Measurements from ENCODE around the gene GFRA4.

The GFRA4 gene

GRCh38 chr20:3704087-3704486 is 40.9 kb upstream of the GFRA4 start (continued):
- TF ChIP-seq ZNF37A (tag by site-specific recombination; IDR thresholded peaks at IDR 0.05) (no peak), HOXC10 (CRISPR knock-in tag; IDR thresholded peaks at IDR 0.05) (no peak), ZXDB (tag by site-specific recombination; IDR thresholded peaks at IDR 0.05) (no peak), ZNF416 (tag by site-specific recombination; IDR thresholded peaks at IDR 0.05) (no peak)

- H3K9me3 ChIP-seq (ENCODE audit: control insufficient read depth, insufficient read depth, low read depth, low read length), result no peaks in the 10 kb centered on the region
- ChIA-PET POLR2A (no interaction called here), CTCF (interaction anchor here (1.2 to 1.3 kb wide), 2 partner anchors 10 to 139 kb away, joined by 3 to 4 read pairs; partner anchors contain the start of gene SIGLEC1)
- no peak overlapping the region for H3K4me3 ChIP-seq (ENCODE audit: low read depth, low read length)
- no peaks in the 10 kb centered on the region for H3K4me1 ChIP-seq (ENCODE audit: control insufficient read depth, insufficient read depth, low read length)
- H3K36me3 ChIP-seq (ENCODE audit: control insufficient read depth in 2 of 2, insufficient read depth in 1 of 2, low read length in 2 of 2), result no peaks in the 10 kb centered on the region
- TF ChIP-seq ZNF248 (tag by site-specific recombination; IDR thresholded peaks at IDR 0.05) (no peak), SP2 (tag by site-specific recombination; IDR thresholded peaks at IDR 0.05) (no peak), GLIS2 (tag by site-specific recombination; IDR thresholded peaks at IDR 0.05) (no peak), ZNF112 (tag by site-specific recombination; IDR thresholded peaks at IDR 0.05) (no peak), ZNF558 (tag by site-specific recombination; IDR thresholded peaks at IDR 0.05) (no peak), ZBTB7A (tag by site-specific recombination; IDR thresholded peaks at IDR 0.05; ENCODE audit: low read depth) (no peak), ZNF23 (tag by site-specific recombination; IDR thresholded peaks at IDR 0.05; ENCODE audit: borderline replicate concordance) (no peak), ZNF132 (tag by site-specific recombination; IDR thresholded peaks at IDR 0.05; ENCODE audit: borderline replicate concordance) (no peak)
- TF ChIP-seq, protein P1, sequence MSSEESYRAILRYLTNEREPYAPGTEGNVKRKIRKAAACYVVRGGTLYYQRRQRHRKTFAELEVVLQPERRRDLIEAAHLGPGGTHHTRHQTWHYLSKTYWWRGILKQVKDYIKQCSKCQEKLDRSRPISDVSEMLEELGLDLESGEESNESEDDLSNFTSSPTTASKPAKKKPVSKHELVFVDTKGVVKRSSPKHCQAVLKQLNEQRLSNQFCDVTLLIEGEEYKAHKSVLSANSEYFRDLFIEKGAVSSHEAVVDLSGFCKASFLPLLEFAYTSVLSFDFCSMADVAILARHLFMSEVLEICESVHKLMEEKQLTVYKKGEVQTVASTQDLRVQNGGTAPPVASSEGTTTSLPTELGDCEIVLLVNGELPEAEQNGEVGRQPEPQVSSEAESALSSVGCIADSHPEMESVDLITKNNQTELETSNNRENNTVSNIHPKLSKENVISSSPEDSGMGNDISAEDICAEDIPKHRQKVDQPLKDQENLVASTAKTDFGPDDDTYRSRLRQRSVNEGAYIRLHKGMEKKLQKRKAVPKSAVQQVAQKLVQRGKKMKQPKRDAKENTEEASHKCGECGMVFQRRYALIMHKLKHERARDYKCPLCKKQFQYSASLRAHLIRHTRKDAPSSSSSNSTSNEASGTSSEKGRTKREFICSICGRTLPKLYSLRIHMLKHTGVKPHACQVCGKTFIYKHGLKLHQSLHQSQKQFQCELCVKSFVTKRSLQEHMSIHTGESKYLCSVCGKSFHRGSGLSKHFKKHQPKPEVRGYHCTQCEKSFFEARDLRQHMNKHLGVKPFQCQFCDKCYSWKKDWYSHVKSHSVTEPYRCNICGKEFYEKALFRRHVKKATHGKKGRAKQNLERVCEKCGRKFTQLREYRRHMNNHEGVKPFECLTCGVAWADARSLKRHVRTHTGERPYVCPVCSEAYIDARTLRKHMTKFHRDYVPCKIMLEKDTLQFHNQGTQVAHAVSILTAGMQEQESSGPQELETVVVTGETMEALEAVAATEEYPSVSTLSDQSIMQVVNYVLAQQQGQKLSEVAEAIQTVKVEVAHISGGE (tag by site-specific recombination; conservative IDR thresholded peaks at IDR 0.05; ENCODE audit: low read depth), result no peak
- H3K27ac ChIP-seq (ENCODE audit: extremely low read depth, low read depth, low read length), result no peak overlapping the region
These were observed 39.6 kb upstream of the GFRA4 start for GRCh38 chr20:3702611-3703391.

DNA sequence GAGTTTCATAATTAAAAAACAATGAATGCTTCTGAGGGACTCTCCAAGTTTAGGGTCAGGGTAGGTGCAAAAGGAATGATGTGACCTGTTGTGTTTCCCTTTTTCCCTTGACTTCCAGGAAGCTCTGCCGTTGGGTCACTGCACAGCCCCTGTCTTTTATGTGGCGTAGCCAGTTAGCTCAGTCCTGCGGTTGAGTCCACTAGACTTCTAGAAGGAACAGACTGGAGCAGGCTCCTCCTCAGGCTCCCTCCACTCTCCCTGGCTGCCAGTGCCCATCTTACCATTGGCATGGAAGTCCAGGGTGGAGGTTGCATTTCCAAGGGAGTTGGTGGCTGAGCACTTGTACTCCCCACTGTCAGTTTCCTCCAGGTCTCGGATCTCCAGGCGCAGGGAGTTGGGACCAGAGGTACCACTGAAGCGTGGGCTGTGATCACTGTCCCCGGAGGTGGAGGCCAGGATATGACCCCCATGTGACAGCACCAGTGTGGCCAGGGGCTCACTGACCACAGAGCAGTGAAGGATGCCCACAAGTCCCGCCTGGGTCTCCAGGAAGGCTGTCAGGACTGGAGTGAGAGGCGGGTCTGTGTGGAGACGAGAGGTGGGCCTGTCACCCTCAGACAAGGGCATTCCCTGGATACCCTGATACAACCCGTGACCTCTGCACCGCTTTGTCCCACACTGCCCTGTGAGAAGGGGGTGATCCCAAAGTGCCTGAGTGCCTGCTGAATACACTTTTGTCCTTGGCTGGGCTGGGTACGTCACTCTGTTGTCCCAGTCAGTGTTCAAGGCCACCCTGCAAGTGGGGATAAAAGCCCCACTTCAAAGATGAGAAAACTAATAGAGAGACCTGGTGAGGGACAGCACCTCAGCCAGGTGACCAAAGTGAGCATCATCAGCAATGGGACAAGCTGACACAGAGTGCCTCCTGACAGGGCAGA is 38.1 kb upstream of the GFRA4 start:
- TF ChIP-seq, protein P2, sequence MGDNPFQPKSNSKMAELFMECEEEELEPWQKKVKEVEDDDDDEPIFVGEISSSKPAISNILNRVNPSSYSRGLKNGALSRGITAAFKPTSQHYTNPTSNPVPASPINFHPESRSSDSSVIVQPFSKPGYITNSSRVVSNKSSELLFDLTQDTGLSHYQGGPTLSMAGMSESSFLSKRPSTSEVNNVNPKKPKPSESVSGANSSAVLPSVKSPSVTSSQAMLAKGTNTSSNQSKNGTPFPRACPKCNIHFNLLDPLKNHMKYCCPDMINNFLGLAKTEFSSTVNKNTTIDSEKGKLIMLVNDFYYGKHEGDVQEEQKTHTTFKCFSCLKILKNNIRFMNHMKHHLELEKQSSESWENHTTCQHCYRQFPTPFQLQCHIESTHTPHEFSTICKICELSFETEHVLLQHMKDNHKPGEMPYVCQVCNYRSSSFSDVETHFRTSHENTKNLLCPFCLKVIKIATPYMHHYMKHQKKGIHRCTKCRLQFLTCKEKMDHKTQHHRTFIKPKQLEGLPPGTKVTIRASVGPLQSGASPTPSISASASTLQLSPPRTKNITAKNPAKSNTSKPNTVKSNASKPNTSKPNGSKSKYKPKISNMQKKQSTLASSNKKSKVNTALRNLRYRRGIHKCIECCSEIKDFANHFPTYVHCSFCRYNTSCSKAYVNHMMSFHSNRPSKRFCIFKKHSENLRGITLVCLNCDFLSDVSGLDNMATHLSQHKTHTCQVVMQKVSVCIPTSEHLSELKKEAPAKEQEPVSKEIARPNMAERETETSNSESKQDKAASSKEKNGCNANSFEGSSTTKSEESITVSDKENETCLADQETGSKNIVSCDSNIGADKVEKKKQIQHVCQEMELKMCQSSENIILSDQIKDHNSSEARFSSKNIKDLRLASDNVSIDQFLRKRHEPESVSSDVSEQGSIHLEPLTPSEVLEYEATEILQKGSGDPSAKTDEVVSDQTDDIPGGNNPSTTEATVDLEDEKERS (tag by site-specific recombination; IDR thresholded peaks at IDR 0.05), result no peak
- TF ChIP-seq ZNF664 (tag by site-specific recombination; IDR thresholded peaks at IDR 0.05) (no peak), ZNF549 (tag by site-specific recombination; IDR thresholded peaks at IDR 0.05) (no peak), ZNF544 (tag by site-specific recombination; IDR thresholded peaks at IDR 0.05) (no peak), ZNF792 (tag by site-specific recombination; IDR thresholded peaks at IDR 0.05) (no peak), ZNF777 (tag by site-specific recombination; IDR thresholded peaks at IDR 0.05; ENCODE audit: borderline replicate concordance) (no peak)
- POLR2A ChIA-PET, result no interaction called here

More for the DNA sequence above, 38.1 kb upstream of the GFRA4 start:
- Histone ChIP-seq H3K9me3 (ENCODE audit: control insufficient read depth, insufficient read depth, low read depth, low read length) (no peaks in the 10 kb centered on the region), H3K27ac (ENCODE audit: extremely low read depth, low read depth, low read length) (no peak overlapping the region), H3K36me3 (ENCODE audit: control insufficient read depth in 2 of 2, insufficient read depth in 1 of 2, low read length in 2 of 2) (no peaks in the 10 kb centered on the region), H3K4me1 (ENCODE audit: control insufficient read depth, insufficient read depth, low read length) (no peaks in the 10 kb centered on the region), H3K4me3 (ENCODE audit: low read depth, low read length) (no peak overlapping the region)
- CTCF ChIA-PET, result interaction anchor here (0.8 to 4.7 kb wide), 2 partner anchors 9 to 49 kb away, joined by 6 to 40 read pairs; no protein-coding TSS in a partner anchor
